HEK293 (cell line): Measurements from ENCODE around the gene MYL3.

Experiments
- CTCF ChIA-PET: fragments of 350-600 bp; formaldehyde crosslinking; extraction: SDS; loops from one replicate; lab custom pipeline; 2021; ENCODE audit warnings: antibody characterized with exemption; lab: Yijun Ruan, JAX
- POLR2A ChIA-PET: fragments of 300-600 bp; formaldehyde crosslinking; extraction: SDS; loops from one replicate; lab custom pipeline; 2020; ENCODE audit warnings: antibody characterized with exemption, inconsistent platforms; lab: Yijun Ruan, JAX
- H3K27ac ChIP-seq: fragments of 200-500 bp; sonication (Bioruptor generic); 2 replicates; pipeline ENCODE4 v1.5.1; 2014; ENCODE audit warnings: low read depth, low read length, control low read depth, inconsistent platforms; ENCODE audit errors: extremely low read depth
- H3K36me3 ChIP-seq, 2 experiments: fragments of 200-500 bp in 1 of 2; sonication (Bioruptor generic) in 1 of 2; 1 replicate in 1 of 2; 2 replicates in 1 of 2; pipeline ENCODE4 v1.5.1; 2014 to 2017; ENCODE audit warnings: inconsistent platforms in 2 of 2, low read length in 2 of 2; ENCODE audit not compliant: control insufficient read depth in 2 of 2, insufficient read depth in 1 of 2
- H3K4me1 ChIP-seq: fragments of 200-500 bp; sonication (Bioruptor generic); 2 replicates; pipeline ENCODE4 v1.5.1; 2014; ENCODE audit warnings: mild to moderate bottlenecking, low read length, inconsistent platforms; ENCODE audit not compliant: control insufficient read depth, insufficient read depth
- H3K4me3 ChIP-seq: 2 replicates; pipeline ENCODE4 v1.5.1; 2011; ENCODE audit warnings: low read depth, mild to moderate bottlenecking, control low read depth, low read length, moderate library complexity
- H3K9me3 ChIP-seq: fragments of 200-500 bp; sonication (Bioruptor generic); 2 replicates; pipeline ENCODE4 v1.5.1; 2014; ENCODE audit warnings: low read depth, low read length, inconsistent platforms; ENCODE audit not compliant: control insufficient read depth, insufficient read depth
- EGR2 ChIP-seq: fragments of 450-650 bp; formaldehyde crosslinking; IDR thresholded peaks from 2 replicates; pipeline ENCODE4 v1.5.1; 2016; ENCODE audit warnings: low read depth, missing biosample characterization, missing genetic modification characterization
- GFI1B ChIP-seq: fragments of 450-650 bp; formaldehyde crosslinking; IDR thresholded peaks from 2 replicates; pipeline ENCODE4 v1.5.1; 2016; ENCODE audit warnings: missing biosample characterization, missing genetic modification characterization
- HIC1 ChIP-seq: fragments of 450-650 bp; formaldehyde crosslinking; IDR thresholded peaks from 2 replicates; pipeline ENCODE4 v1.5.1; 2016; ENCODE audit warnings: missing biosample characterization, missing genetic modification characterization
- HOXC10 ChIP-seq: sonication (generic); formaldehyde crosslinking; IDR thresholded peaks from 2 replicates; pipeline ENCODE4 v1.8.1; 2023; ENCODE audit warnings: mild to moderate bottlenecking, missing genetic modification reagents
- PRDM1 ChIP-seq: fragments of 450-650 bp; formaldehyde crosslinking; IDR thresholded peaks from 2 replicates; pipeline ENCODE4; 2016; ENCODE audit warnings: missing biosample characterization, missing genetic modification characterization
- PRDM10 ChIP-seq: fragments of 450-650 bp; formaldehyde crosslinking; IDR thresholded peaks from 2 replicates; pipeline ENCODE4 v1.5.1; 2016; ENCODE audit warnings: missing biosample characterization, missing genetic modification characterization
- TRIM28 ChIP-seq: IDR thresholded peaks from 2 replicates; pipeline ENCODE4 v1.6.1; 2011; ENCODE audit warnings: low read length, control low read depth, borderline replicate concordance
- ZBTB21 ChIP-seq: fragments of 450-650 bp; formaldehyde crosslinking; IDR thresholded peaks from 2 replicates; pipeline ENCODE4 v1.5.1; 2017; ENCODE audit warnings: missing biosample characterization, missing genetic modification characterization
- ZBTB26 ChIP-seq: fragments of 450-650 bp; formaldehyde crosslinking; optimal IDR thresholded peaks from 2 replicates; pipeline ENCODE3; 2016; ENCODE audit warnings: missing biosample characterization, mild to moderate bottlenecking, missing genetic modification characterization
- ZFHX2 ChIP-seq: fragments of 450-650 bp; formaldehyde crosslinking; conservative IDR thresholded peaks from 2 replicates; pipeline ENCODE4 v1.5.1; 2016; ENCODE audit warnings: missing biosample characterization, missing genetic modification characterization
- ZFP69B ChIP-seq: fragments of 450-650 bp; formaldehyde crosslinking; IDR thresholded peaks from 2 replicates; pipeline ENCODE4 v1.5.1; 2016; ENCODE audit warnings: missing biosample characterization, missing genetic modification characterization
- ZNF133 ChIP-seq: fragments of 450-650 bp; formaldehyde crosslinking; IDR thresholded peaks from 2 replicates; pipeline ENCODE4 v1.5.1; 2016; ENCODE audit warnings: missing biosample characterization, missing genetic modification characterization
- ZNF354C ChIP-seq: fragments of 450-650 bp; formaldehyde crosslinking; IDR thresholded peaks from 2 replicates; pipeline ENCODE4 v1.5.1; 2016; ENCODE audit warnings: missing biosample characterization, missing genetic modification characterization, low read depth, borderline replicate concordance
- ZNF423 ChIP-seq: fragments of 450-650 bp; formaldehyde crosslinking; IDR thresholded peaks from 2 replicates; pipeline ENCODE4 v1.5.1; 2016; ENCODE audit warnings: missing biosample characterization, missing genetic modification characterization
- ZNF449 ChIP-seq: fragments of 450-650 bp; formaldehyde crosslinking; IDR thresholded peaks from 2 replicates; pipeline ENCODE4 v1.5.1; 2017; ENCODE audit warnings: missing biosample characterization, mild to moderate bottlenecking, missing genetic modification characterization, moderate library complexity
- ZNF544 ChIP-seq: fragments of 450-650 bp; formaldehyde crosslinking; IDR thresholded peaks from 2 replicates; pipeline ENCODE4 v1.5.0; 2017; ENCODE audit warnings: missing biosample characterization, missing genetic modification characterization
- ZNF571 ChIP-seq: fragments of 450-650 bp; formaldehyde crosslinking; IDR thresholded peaks from 2 replicates; pipeline ENCODE4 v1.5.0; 2017; ENCODE audit warnings: missing biosample characterization, missing genetic modification characterization
- ZNF600 ChIP-seq: fragments of 450-650 bp; formaldehyde crosslinking; IDR thresholded peaks from 2 replicates; pipeline ENCODE4 v1.5.1; 2016; ENCODE audit warnings: missing biosample characterization, missing genetic modification characterization
- ZNF610 ChIP-seq: fragments of 450-650 bp; formaldehyde crosslinking; IDR thresholded peaks from 2 replicates; pipeline ENCODE4 v1.5.1; 2016; ENCODE audit warnings: missing biosample characterization, missing genetic modification characterization, borderline replicate concordance
- ZNF704 ChIP-seq: fragments of 450-650 bp; formaldehyde crosslinking; IDR thresholded peaks from 2 replicates; pipeline ENCODE4 v1.5.1; 2016; ENCODE audit warnings: missing biosample characterization, missing genetic modification characterization
- ZNF830 ChIP-seq: fragments of 450-650 bp; IDR thresholded peaks from 2 replicates; pipeline ENCODE4 v1.5.0; 2018; ENCODE audit warnings: missing biosample characterization, missing genetic modification characterization, low read depth, mild to moderate bottlenecking, moderate library complexity

Gene MYL3

GRCh38 chr3:46878781-46879436, 15.7 kb upstream of the MYL3 start:
- ChIA-PET CTCF (interaction anchor here (4.3 kb wide), 1 partner anchor 12 kb away, joined by 23 read pairs; no protein-coding TSS in a partner anchor), POLR2A (no interaction called here)
- no peaks in the 10 kb centered on the region for H3K4me1 ChIP-seq
- no peaks in the 10 kb centered on the region for H3K9me3 ChIP-seq
- TF ChIP-seq ZBTB21 (no peak), PRDM10 (tag by site-specific recombination) (peak; percentile 94), ZBTB26 (no peak), ZFHX2 (tag by site-specific recombination) (peak; percentile 7; the same call in 1 of the 2 replicates)
- H3K36me3 ChIP-seq: no peaks in the 10 kb centered on the region
- H3K4me3 ChIP-seq: no peak overlapping the region
- no peak overlapping the region for H3K27ac ChIP-seq

GRCh38 chr3:46877406-46878125, 14.3 kb upstream of the MYL3 start, which contains the start of gene PTH1R:
Gene PTH1R (plus strand): TSS chr3:46877721. CDS start chr3:46883560, 5,839 bp downstream.
- Histone ChIP-seq H3K4me1 (no peaks in the 10 kb centered on the region), H3K9me3 (no peaks in the 10 kb centered on the region), H3K4me3 (no peak within 1 kb of the TSS), H3K36me3 (no peaks in the 10 kb centered on the region), H3K27ac (no peak within 1 kb of the TSS)
- CTCF ChIA-PET: interaction anchor here (0.7 to 4.3 kb wide), 2 partner anchors 11 to 88 kb away, joined by 3 to 23 read pairs; no protein-coding TSS in a partner anchor
- POLR2A ChIA-PET: interaction anchor here (0.8 to 1.0 kb wide), 2 partner anchors 8 to 37 kb away, joined by 3 read pairs; no protein-coding TSS in a partner anchor
- no peak for TF ChIP-seq GFI1B (tag by site-specific recombination)
- no peak for TF ChIP-seq HIC1 (tag by site-specific recombination)
- no peak for TF ChIP-seq ZFP69B
- no peak for TF ChIP-seq ZNF571 (tag by site-specific recombination)
- TF ChIP-seq ZNF600: no peak
- no peak for TF ChIP-seq ZNF133
- no peak for TF ChIP-seq TRIM28
- no peak for TF ChIP-seq ZNF704 (tag by site-specific recombination)
- no peak for TF ChIP-seq ZNF449 (tag by site-specific recombination)
- TF ChIP-seq ZNF544: no peak
- no peak for TF ChIP-seq ZNF830
- TF ChIP-seq ZNF423: no peak
- no peak for TF ChIP-seq ZNF354C (tag by site-specific recombination)
- no peak for TF ChIP-seq PRDM1
- TF ChIP-seq ZNF610: no peak
- no peak for TF ChIP-seq EGR2 (tag by site-specific recombination)
- no peak for TF ChIP-seq HOXC10
